NCI-H2081 (cell line): Measurements from ENCODE around the gene SCN1B.
"Not testable (repeated sequence)": the region's sequence is repeated elsewhere in the genome, so short reads cannot be mapped to it uniquely, and the experiment has no call there.

ENCODE experiments used
- DNase-seq, 2 experiments: peaks; one replicate each; lab custom pipeline; 2025; lab: John Stamatoyannopoulos, UW

Gene SCN1B

GRCh38 chr19:35030257-35031071 is at the start of gene SCN1B:
SCN1B (plus strand) TSS chr19:35030470; CDS start chr19:35030821, 351 bp downstream.
- peak; percentile 10 to 26 for DNase-seq

GRCh38 chr19:34982275-34982674 is 48.0 kb upstream of the SCN1B start:
- no peak for DNase-seq

DNA sequence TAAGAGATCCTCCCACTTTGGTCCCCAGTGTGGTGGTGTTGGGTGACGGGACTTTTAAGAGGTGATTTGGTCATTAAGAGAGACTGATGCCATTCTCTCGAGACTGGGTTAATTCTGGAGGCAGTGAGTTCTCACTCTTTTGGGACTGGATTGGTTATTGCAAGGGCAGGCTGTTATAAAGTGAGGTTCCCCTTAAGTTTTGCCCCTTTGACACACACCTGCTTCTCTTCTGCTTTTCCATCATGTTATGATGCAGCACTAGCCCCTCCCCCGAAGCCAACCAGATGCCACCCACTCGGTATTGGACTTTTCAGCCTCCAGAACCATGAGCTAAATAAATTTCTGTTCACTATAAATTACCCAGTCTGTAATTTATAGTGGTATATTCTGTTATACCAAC is 46.5 kb upstream of the SCN1B start:
- no peak for DNase-seq

- DNase-seq = no peak
Measured at GRCh38 chr19:34984287-34984686, 46.0 kb upstream of the SCN1B start.

GRCh38 chr19:34985249-34986022 is 44.8 kb upstream of the SCN1B start:
- DNase-seq = no peak

GRCh38 chr19:34988119-34988518 is 42.2 kb upstream of the SCN1B start:
- no peak for DNase-seq

- no peak for DNase-seq
Measured at GRCh38 chr19:34989298-34989697, 41.0 kb upstream of the SCN1B start.

DNA sequence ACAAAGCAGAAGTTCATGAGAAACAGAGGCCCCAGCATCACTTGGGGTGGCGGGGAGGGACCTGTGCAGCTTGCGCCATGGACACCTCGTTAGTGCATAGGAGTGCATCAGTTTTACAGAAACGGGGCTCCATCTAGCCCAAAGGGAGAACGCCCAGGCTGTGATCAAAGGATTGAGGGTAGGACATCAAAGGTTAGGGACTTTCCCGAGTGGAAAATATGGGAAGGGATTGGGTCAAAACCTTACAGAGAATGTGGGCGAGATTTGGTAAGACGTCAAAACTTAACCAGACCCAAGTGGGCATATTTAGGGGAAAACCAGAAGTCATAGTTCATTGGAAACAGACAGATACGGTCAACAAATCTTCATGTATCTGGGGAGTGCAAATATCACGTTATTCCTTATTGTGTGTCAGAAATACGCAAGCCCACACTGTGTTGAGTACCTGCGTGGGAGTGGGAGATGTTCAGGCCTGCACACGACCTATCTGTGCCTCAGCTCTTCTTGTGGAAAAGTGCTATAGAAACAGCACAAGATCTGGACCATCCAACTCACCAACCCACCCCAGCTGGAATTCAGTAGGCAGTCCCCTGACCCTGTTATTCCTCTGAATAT is 39.6 kb upstream of the SCN1B start:
- DNase-seq = no peak

DNA sequence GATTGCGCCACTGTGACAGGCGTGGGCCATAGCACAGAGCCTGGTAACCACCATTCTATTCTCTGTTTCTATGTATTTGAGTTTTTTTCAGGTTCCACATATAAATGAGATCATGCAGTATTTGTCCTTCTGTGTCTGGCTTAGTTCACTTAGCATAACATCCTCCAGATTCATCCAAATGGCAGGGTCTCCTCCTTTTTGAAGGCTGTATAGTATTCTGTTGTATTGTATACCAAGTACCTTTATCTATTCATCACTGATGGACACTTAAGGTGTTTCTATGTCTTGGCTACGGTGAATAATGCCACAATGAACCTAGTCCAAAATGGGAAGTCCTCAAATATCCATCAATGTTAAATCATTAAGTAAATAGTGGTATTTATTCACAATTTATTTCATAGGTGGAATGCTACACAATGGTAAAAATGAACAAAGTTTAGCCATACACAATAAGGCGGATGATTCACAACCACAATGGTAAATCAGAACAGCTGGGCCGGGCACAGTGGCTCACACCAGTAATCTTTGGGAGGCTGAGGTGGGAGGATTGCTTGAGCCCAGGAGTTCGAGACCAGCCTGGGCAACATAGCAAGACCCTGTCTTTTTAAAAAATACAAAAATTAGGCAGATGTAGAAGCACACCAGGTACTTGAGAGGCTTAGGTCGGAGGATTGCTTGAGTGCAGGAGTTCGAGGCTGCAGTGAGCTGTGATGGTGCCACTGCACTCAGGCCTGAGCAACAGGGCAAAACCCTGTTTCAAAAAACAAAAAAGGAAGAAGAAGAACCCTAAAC is 38.5 kb upstream of the SCN1B start:
- DNase-seq = no peak

- not testable (repeated sequence) for DNase-seq
Measured at GRCh38 chr19:34992582-34992981, 37.7 kb upstream of the SCN1B start.

- DNase-seq = no peak
Measured at GRCh38 chr19:34994286-34994642, 36.0 kb upstream of the SCN1B start.

DNA sequence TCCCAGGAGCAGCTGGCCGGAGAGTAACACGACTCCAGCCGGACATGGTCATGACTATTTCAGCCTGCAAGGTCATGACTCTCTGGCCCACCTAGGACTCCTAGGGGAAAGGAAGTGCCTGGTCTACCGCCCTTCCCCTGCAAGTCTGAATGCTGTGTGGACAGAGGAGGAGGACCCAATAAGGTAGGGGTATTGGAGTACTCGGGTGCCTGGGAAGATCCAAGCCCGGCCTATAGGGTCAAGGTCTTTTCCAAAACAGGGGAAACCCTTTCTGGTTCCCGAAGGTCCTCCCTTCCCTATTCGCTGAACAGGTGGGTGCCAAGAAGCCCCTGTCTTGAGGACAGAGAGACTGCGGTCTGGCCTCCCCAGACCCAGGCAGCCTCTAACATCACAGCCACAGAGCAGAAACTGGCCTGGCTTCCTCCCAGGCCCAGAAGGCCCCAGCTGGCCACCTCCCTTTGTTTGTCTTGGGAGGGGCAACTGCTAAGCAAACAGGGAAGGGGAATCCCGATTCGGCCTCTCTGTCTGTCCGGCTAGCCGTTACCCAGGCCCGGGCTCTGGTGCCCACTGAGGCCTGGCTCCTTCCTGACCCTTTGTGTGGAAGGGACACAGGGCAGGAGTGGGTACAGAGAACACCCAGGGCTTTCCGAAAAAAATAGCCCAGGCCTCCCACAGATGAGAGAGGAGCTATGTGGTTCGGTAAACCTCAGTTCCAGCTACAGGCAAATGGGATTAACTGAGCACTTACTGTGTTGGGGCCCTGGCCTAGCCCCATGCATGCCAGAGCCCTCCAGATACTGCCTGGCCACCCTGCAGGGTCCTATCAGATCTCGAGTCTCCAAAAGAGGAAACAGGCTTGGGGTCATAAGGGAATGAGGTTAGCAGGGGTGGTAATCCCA is 35.4 kb upstream of the SCN1B start:
- no peak for DNase-seq

- DNase-seq = no peak
Measured at GRCh38 chr19:34995551-34995950, 34.7 kb upstream of the SCN1B start.

DNA sequence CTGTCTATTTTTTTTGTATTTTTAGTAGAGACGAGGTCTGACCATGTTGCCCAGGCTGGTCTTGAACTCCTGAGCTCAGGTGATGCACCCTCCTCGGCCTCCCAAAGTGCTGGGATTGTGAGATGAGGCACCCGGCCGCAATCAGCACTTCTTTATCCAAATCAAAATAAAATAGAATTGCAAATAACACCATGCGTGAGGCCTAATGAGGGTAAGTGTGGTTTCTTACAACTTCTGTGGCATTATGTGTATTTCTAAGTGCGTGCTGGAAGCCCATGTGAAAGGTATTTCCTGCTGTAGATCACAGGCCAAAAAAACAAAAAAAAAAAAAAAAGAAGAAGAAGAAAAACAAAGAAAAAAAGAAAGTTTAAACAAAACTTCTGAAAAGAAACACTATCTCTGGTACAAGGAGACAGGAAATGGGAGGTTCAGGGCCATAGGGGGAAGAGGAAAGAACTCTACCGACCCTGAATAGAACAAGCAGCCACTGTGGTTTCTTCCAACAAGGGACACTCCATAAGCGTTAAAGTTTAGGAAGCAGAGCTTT is 33.1 kb upstream of the SCN1B start:
- no peak for DNase-seq

GRCh38 chr19:34998224-34998623 is 32.0 kb upstream of the SCN1B start:
- DNase-seq = not testable (repeated sequence)

- no peak for DNase-seq
Measured at GRCh38 chr19:34998777-34999497, 31.3 kb upstream of the SCN1B start.

DNA sequence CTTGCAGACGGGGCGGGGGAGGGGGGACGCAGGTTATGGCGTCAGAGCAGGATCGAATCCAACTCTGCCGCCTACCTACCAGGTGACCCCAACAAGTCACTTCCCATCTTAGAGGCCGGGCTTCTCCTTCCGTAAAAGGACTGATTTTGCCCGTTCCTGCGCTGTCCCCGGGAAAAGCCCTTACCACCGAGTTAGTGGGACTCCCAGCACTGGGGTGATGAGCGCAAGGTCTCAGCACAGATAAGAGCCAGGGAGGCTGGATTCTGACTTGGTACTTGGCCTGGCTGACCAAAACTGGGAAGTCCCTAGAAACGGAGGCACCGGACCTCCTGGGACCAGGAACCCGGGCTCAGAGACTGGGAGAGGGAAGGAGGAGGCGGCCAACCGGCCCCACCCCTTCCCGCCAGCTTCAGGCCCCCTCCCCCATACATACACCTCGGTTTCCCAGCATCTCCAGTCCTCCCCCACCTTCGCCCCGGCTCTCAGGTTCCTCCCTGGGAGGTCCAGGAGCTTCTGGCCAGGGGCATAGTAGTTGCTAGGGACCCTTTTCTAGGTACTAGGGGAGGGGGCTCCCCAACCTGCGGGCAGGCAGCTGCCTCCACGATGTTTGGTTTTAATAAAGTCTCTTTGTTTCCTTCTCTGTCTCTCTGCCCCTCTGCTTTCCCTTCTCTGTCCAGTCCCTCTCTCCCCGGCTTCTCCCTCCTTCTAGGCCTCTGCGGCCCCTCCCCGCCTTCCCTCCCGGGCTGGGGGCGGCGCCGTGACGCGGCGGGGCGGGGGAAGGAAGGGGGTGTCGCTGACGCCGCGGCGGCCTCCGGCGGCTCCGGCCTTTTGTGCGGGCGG is 30.6 kb upstream of the SCN1B start, which contains the start of gene GRAMD1A:
Gene GRAMD1A, plus strand, starts transcription at position 826 of the 840 bp plus-strand sequence. CDS start 156 bp downstream, outside the sequence.
- peak; percentile 64 to 77 for DNase-seq

GRCh38 chr19:35000338-35000646 is 30.0 kb upstream of the SCN1B start:
- no peak for DNase-seq
